Heart right ventricle (tissue), 16 donors: ENCODE measurements around the gene BUD31. TPM values are rescaled to one million over a fixed set of nuclear protein-coding genes. Genes with fewer than 3 reads are reported as not detected.
A peak's percentile ranks its signal among the peaks of the same experiment; 100 is the strongest.

Source experiments
- ATAC-seq, 8 donors: fragments of 200-7000 bp; cut with Tn5 transposase; one replicate each; pipeline ENCODE4 v1.9.1; 2020; ENCODE audit warnings: mild to moderate bottlenecking in 8 of 8, moderate library complexity in 8 of 8, moderate number of reproducible peaks in 1 of 8
- DNase-seq, 2 donors: peaks; one replicate each; pipeline ENCODE4 v3.0.0-alpha.2; 2020
- H3K27ac ChIP-seq, 10 donors: fragments of 200-600 bp; sonication (generic) in 2 of 10; one replicate each; pipeline versions ENCODE4 v1.5.0 to v1.8.0; 2020 to 2022; ENCODE audit warnings: mild to moderate bottlenecking in 3 of 10
- H3K27me3 ChIP-seq, 7 donors: fragments of 200-600 bp; one replicate each; pipeline ENCODE4 v1.8.0; 2021 to 2022; ENCODE audit warnings: mild to moderate bottlenecking in 2 of 7
- H3K36me3 ChIP-seq, 9 donors: fragments of 200-600 bp; sonication (generic) in 1 of 9; one replicate each; pipeline versions ENCODE4 v1.5.0 to v1.8.0; 2020 to 2022; ENCODE audit warnings: mild to moderate bottlenecking in 2 of 9
- H3K4me1 ChIP-seq, 9 donors: fragments of 200-600 bp; sonication (generic) in 1 of 9; one replicate each; pipeline versions ENCODE4 v1.5.0 to v1.8.0; 2020 to 2022; ENCODE audit warnings: mild to moderate bottlenecking in 4 of 9
- H3K4me3 ChIP-seq, 10 donors: fragments of 200-600 bp; sonication (generic) in 2 of 10; one replicate each; pipeline versions ENCODE4 v1.5.0 to v1.8.0; 2020 to 2022; ENCODE audit warnings: mild to moderate bottlenecking in 7 of 10, moderate library complexity in 2 of 10
- H3K9me3 ChIP-seq, 11 donors: fragments of 200-600 bp in 10 of 11; sonication (generic) in 2 of 11; one replicate each; pipeline versions ENCODE4 v1.5.0 to v1.8.0; 2013 to 2022; ENCODE audit warnings: mild to moderate bottlenecking in 2 of 11, control low read depth in 1 of 11, moderate library complexity in 1 of 11
- CTCF ChIP-seq, 9 donors: fragments of 200-600 bp; sonication (generic) in 2 of 9; IDR thresholded peaks; one replicate each; pipeline versions ENCODE4 v1.5.0 to v1.8.0; 2021 to 2022; ENCODE audit warnings: antibody characterized with exemption in 9 of 9, mild to moderate bottlenecking in 5 of 9, moderate library complexity in 1 of 9
- WGBS, 2 donors: extraction: QIAGEN DNeasy Blood & Tissue Kit; methylation state at CpG; one replicate each; pipeline ENCODE4 v1.1.7; 2013; ENCODE audit warnings: inconsistent platforms in 1 of 2; 5-methylcytosine and 5-hydroxymethylcytosine counted together
- intact Hi-C, 10 donors: fragments of 100-400 bp; cut with DNase I; formaldehyde crosslinking; loops; one replicate each; pipeline versions ENCODE4 v1.11.1 to v1.14.2; 2022
- polyA plus RNA-seq, 2 donors: library from polyadenylated mRNA; stranded (reverse); fragments of 200-250 nt; gene quantifications; one replicate each; pipeline ENCODE4 v1.2.3, GENCODE V29; 2013
- total RNA-seq, 10 donors: library from RNA; stranded (reverse); fragmentation: NEBNext Ultra II Directional in 3 of 10; extraction: Animal tissue kit (Norgen Biotek cat#: 25700) in 3 of 10; gene quantifications; one replicate each; pipeline versions ENCODE4 v1.2.1 to v1.2.4, GENCODE V29; 2021 to 2023
- donor health status: Arrhythmogenic right ventricular cardiomyopathy.
- donor health status: ischemic (EF 13 %, LVEDD 7.1; RV severe dilation, severe dysfunction).
- donor health status: healthy with polysubstance abuse.
- donor health status: DM: no; HTN: yes; CAD: no.
- donor health status: DM: no; HTN: no; CAD: no.
- donor health status: ischemic (EF 25% LVEDD 6.9; RV normal size, moderate dysfunction).
- donor health status: ischemic (EF 25% LVEDD 5.7; RV mildly dilated, moderate dysfunction).
- donor health status: healthy.
- donor health status: DM: yes; HTN: yes; CAD: no.
- donor health status: Ischemic cardiomyopathy.
- donor health status: ischemic (EF 35%, LVEDD 5.7; RV mildly dilated, moderate dysfunction).
- donor health status: nonischemic (EF 11% LVEDD 7.7; RV severe dilation, severe dysfunction).
- donor health status: DM: yes; HTN: yes; CAD: no.
- donor health status: PGD.
- donor health status: ischemic (EF 29% LVEDD 5.4; RV normal size, mild dysfunction).
- donor health status: nonischemic (EF 23%, LVEDD 6.1; RV moderate dilation, normal function).

The BUD31 gene
- total and polyA plus RNA-seq, 12 donors = 28.3 to 116 (median 43.4) TPM

- peak; percentile 58 to 62 for DNase-seq
- Histone ChIP-seq H3K4me3 (peak overlapping the region; percentile 20 to 85 (median 60)), H3K9me3 (no peaks in the 10 kb centered on the region), H3K36me3 (peaks cover 0 to 99% (median 36%) of the 10 kb centered on the region in 9 donors), H3K4me1 (peaks cover 3 to 24% (median 21%) of the 10 kb centered on the region in 9 donors), H3K27me3 (no peaks in the 10 kb centered on the region), H3K27ac (peak overlapping the region; percentile 13 to 77 (median 73))
- TF ChIP-seq CTCF (IDR thresholded peaks at IDR 0.05) = no peak
- intact Hi-C loops = loop anchor here in 1 of 10 donors (1.0 kb wide), 1 partner anchor 40 kb away; no protein-coding TSS in a partner anchor
- 35 to 40% methylated on average over 30 of the region's 30 CpGs for WGBS, 2 donors
- peak; percentile 65 to 79 (median 72) for ATAC-seq
Observed at GRCh38 chr7:99393355-99394187, 15.2 kb upstream of the BUD31 start.

- H3K4me3 ChIP-seq = no peak overlapping the region
- 89 to 95% methylated on average over 4 of the region's 4 CpGs for WGBS, 2 donors
- intact Hi-C loops = no loop called here
- H3K4me1 ChIP-seq = peaks cover 3 to 24% (median 21%) of the 10 kb centered on the region in 9 donors
- DNase-seq (no peak), ATAC-seq (peak in 1 of 8 donors; percentile 5)
- H3K27me3 ChIP-seq = no peaks in the 10 kb centered on the region
- peak overlapping the region in 2 of 10 donors; percentile 71 to 77 for H3K27ac ChIP-seq
- peaks cover 0 to 99% (median 34%) of the 10 kb centered on the region in 9 donors for H3K36me3 ChIP-seq
- no peaks in the 10 kb centered on the region for H3K9me3 ChIP-seq
- no peak for TF ChIP-seq CTCF (IDR thresholded peaks at IDR 0.05)
Observed at GRCh38 chr7:99394188-99394502, 14.6 kb upstream of the BUD31 start.

DNA sequence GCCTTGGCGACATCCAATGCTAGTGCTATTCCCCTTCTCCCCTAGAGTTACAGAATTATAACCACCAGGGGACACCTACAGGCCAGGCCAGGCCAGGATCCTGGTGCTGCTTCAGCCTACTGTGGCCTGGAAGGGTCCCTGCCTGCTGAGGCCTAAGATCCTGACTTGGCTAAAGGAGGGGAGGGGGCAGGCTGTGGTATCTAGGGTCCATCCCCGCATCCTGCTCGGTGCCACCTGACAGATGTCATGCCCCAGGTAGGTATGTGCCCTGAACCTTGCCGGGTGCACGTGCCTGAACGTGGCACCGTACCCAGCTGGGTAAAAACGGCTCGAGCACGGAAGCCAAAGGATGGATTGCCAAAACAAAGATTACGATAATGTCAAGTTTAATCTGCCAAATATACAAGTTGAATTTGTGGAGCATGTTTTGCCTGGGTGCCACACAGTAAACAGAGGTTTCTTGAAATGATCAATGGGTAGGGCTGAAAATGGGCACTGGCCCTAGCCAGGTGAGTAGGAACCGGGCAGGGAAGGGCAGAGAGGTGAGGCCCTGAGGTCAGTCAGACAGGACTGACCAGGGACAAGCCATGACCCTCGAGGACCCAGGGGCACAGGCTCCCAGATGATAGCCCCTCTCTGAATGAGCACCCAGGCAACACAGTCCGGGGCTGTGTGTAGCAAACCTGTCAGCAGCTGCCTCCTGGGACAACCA is 13.0 kb upstream of the BUD31 start:
- intact Hi-C loops = no loop called here
- Histone ChIP-seq H3K27ac (peak overlapping the region in 2 of 10 donors; percentile 6 to 39), H3K4me3 (no peak overlapping the region), H3K4me1 (peaks cover 3 to 30% (median 22%) of the 10 kb centered on the region in 9 donors), H3K27me3 (no peaks in the 10 kb centered on the region), H3K9me3 (no peaks in the 10 kb centered on the region), H3K36me3 (peaks cover 0 to 99% (median 28%) of the 10 kb centered on the region in 9 donors)
- ATAC-seq = no peak
- no peak for DNase-seq
- WGBS, 2 donors = 71 to 82% methylated on average over 14 of the region's 14 CpGs
- peak in 1 of 9 donors; percentile 6 for TF ChIP-seq CTCF (IDR thresholded peaks at IDR 0.05)

DNA sequence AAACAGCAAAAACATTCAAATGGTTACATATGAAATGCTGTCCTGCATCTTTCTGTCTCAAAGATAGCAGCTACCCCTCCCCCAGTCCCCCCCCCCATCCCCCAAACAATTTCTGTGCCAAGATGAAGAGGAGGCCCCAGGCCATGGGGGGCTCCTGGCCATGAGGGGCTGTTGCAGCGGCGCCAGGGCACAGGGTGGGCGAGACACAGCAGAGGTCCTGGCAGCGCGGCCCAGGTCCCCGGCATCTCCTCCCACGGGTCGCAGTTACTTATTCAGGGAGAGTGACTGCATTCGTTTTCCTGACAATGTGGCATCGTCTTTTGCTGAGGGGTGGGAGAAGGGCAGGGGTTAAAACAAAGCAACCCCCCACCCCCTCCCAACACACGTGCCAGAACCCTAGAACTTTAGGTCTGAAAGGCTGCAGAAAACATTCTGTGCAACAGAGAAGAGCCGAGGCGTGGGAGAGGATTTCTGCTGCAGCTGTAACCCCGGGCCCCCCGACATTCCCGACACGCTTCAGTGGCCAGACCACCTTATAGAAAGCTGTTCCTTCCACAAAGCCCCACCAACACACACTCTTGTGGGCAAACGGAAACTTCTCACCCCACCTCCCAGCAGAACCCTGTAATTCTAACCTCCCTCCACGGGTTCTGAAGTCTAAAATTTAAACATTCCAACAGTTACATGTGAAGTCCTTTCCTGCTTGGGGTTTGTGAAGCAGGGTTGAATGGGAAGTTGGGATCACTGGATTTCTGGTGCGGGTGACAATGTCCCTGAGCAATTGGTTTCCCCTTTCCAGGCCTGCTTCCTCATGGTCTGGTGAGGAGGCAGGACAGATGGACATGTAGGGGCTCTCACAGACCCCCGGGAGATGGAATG is 12.1 kb upstream of the BUD31 start:
- H3K27me3 ChIP-seq = no peaks in the 10 kb centered on the region
- H3K27ac ChIP-seq = no peak overlapping the region
- 83 to 84% methylated on average over 21 of the region's 21 CpGs for WGBS, 2 donors
- no peak overlapping the region for H3K4me3 ChIP-seq
- peaks cover 0 to 99% (median 27%) of the 10 kb centered on the region in 9 donors for H3K36me3 ChIP-seq
- DNase-seq (no peak), ATAC-seq (no peak)
- intact Hi-C loops = no loop called here
- H3K4me1 ChIP-seq = peaks cover 3 to 30% (median 21%) of the 10 kb centered on the region in 9 donors
- no peaks in the 10 kb centered on the region for H3K9me3 ChIP-seq
- TF ChIP-seq CTCF (IDR thresholded peaks at IDR 0.05) = no peak
